Glutamatergic neuron (in vitro differentiated cells): ENCODE results near the gene FGF18. TPM values are rescaled to one million over a fixed set of nuclear protein-coding genes. Genes with fewer than 3 reads are reported as not detected.
"Not testable (repeated sequence)": the region's sequence is repeated elsewhere in the genome, so short reads cannot be mapped to it uniquely, and the experiment has no call there.

Experiments used
- DNase-seq: peaks from one replicate; pipeline ENCODE4 v3.0.0; 2022
- H3K27ac Mint-ChIP-seq: one replicate; pipeline ENCODE4 v1.8.0; 2020; ENCODE audit warnings: mild to moderate bottlenecking, mixed read lengths, inconsistent platforms; ENCODE audit not compliant: unreplicated experiment
- H3K27me3 Mint-ChIP-seq: one replicate; pipeline ENCODE4 v1.8.0; 2020; ENCODE audit warnings: mild to moderate bottlenecking, moderate library complexity, mixed read lengths, inconsistent platforms; ENCODE audit not compliant: unreplicated experiment
- H3K36me3 Mint-ChIP-seq: one replicate; pipeline ENCODE4 v1.8.0; 2020; ENCODE audit warnings: mild to moderate bottlenecking, mixed read lengths, inconsistent platforms; ENCODE audit not compliant: unreplicated experiment
- H3K4me1 Mint-ChIP-seq: one replicate; pipeline ENCODE4 v1.8.0; 2020; ENCODE audit warnings: mild to moderate bottlenecking, low read depth, mixed read lengths, inconsistent platforms; ENCODE audit not compliant: unreplicated experiment
- H3K4me3 Mint-ChIP-seq: one replicate; pipeline ENCODE4 v1.8.0; 2020; ENCODE audit warnings: mild to moderate bottlenecking, mixed read lengths, inconsistent platforms; ENCODE audit not compliant: unreplicated experiment
- H3K9me3 Mint-ChIP-seq: one replicate; pipeline ENCODE4 v1.8.0; 2020; ENCODE audit warnings: mild to moderate bottlenecking, moderate library complexity, mixed read lengths, inconsistent platforms; ENCODE audit not compliant: unreplicated experiment
- CTCF ChIP-seq: fragments of 200-600 bp; sonication (generic); IDR thresholded peaks from one replicate; pipeline ENCODE4 v1.5.0; 2021; ENCODE audit not compliant: partially characterized antibody, unreplicated experiment
- total RNA-seq: library from RNA; stranded (reverse); fragmentation: NEBNext Ultra II Directional; extraction: Animal tissue kit (Norgen Biotek cat#: 25700); gene quantifications from one replicate; pipeline ENCODE4 v1.2.1, GENCODE V29; 2021; ENCODE audit not compliant: unreplicated experiment

FGF18 gene
- total RNA-seq, 1 donor from 2014 or later, result 26.3 TPM

- peaks cover 9% of the 10 kb centered on the region for H3K9me3 Mint-ChIP-seq
- peaks cover 8% of the 10 kb centered on the region for H3K4me1 Mint-ChIP-seq
- no peaks in the 10 kb centered on the region for H3K36me3 Mint-ChIP-seq
- H3K4me3 Mint-ChIP-seq, result peak overlapping the region; percentile 95
- peak overlapping the region; percentile 95 for H3K27ac Mint-ChIP-seq
- no peak for DNase-seq
- no peak for TF ChIP-seq CTCF
- peaks cover 10% of the 10 kb centered on the region for H3K27me3 Mint-ChIP-seq
These were observed 30.7 kb upstream of the FGF18 start for GRCh38 chr5:171388816-171389168.

- Mint-ChIP-seq H3K9me3 (peaks cover 10% of the 10 kb centered on the region), H3K4me1 (peaks cover 8% of the 10 kb centered on the region), H3K36me3 (no peaks in the 10 kb centered on the region), H3K4me3 (no peak overlapping the region), H3K27ac (no peak overlapping the region), H3K27me3 (peaks cover 10% of the 10 kb centered on the region)
- DNase-seq, result no peak
- no peak for TF ChIP-seq CTCF
These were observed 28.4 kb upstream of the FGF18 start for GRCh38 chr5:171390883-171391677.

GRCh38 chr5:171391996-171392577 lies 27.4 kb upstream of the FGF18 start:
- Mint-ChIP-seq H3K4me3 (no peak overlapping the region), H3K4me1 (peaks cover 8% of the 10 kb centered on the region), H3K27ac (no peak overlapping the region), H3K36me3 (no peaks in the 10 kb centered on the region), H3K9me3 (peaks cover 10% of the 10 kb centered on the region), H3K27me3 (peaks cover 10% of the 10 kb centered on the region)
- TF ChIP-seq CTCF, result no peak
- DNase-seq, result no peak

- no peaks in the 10 kb centered on the region for H3K36me3 Mint-ChIP-seq
- no peak for DNase-seq
- H3K27ac Mint-ChIP-seq, result peak overlapping the region; percentile 18
- peaks cover 10% of the 10 kb centered on the region for H3K9me3 Mint-ChIP-seq
- H3K27me3 Mint-ChIP-seq, result peaks cover 8% of the 10 kb centered on the region
- H3K4me1 Mint-ChIP-seq, result peaks cover 8% of the 10 kb centered on the region
- H3K4me3 Mint-ChIP-seq, result no peak overlapping the region
- TF ChIP-seq CTCF, result no peak
These were observed 26.8 kb upstream of the FGF18 start for GRCh38 chr5:171392585-171393159.

- H3K36me3 Mint-ChIP-seq, result peaks cover 3% of the 10 kb centered on the region
These were observed 24.4 kb upstream of the FGF18 start for GRCh38 chr5:171395042-171395441.

GRCh38 chr5:171396583-171396982 lies 22.9 kb upstream of the FGF18 start:
- DNase-seq, H3K4me3 Mint-ChIP-seq, H3K4me1 Mint-ChIP-seq, H3K27me3 Mint-ChIP-seq, H3K9me3 Mint-ChIP-seq, H3K36me3 Mint-ChIP-seq, H3K27ac Mint-ChIP-seq: not testable (repeated sequence)

More at GRCh38 chr5:171395042-171395441, 24.4 kb upstream of the FGF18 start:
- no peak for TF ChIP-seq CTCF
- Mint-ChIP-seq H3K27ac (no peak overlapping the region), H3K4me1 (peaks cover 7% of the 10 kb centered on the region), H3K4me3 (no peak overlapping the region), H3K27me3 (peaks cover 2% of the 10 kb centered on the region), H3K9me3 (peaks cover 1% of the 10 kb centered on the region)
- DNase-seq, result no peak
